GM10266 (cell line): ENCODE data around the gene HIVEP1.

ENCODE experiments used
- DNase-seq: peaks from one replicate; pipeline ENCODE4 v3.0.0; 2012; ENCODE audit errors: extremely low spot score
- CTCF ChIP-seq: IDR thresholded peaks from 2 replicates; pipeline ENCODE4 v1.5.1; 2012; ENCODE audit warnings: mild to moderate bottlenecking, low read depth; ENCODE audit not compliant: control insufficient read depth, insufficient read depth; ENCODE audit errors: missing control alignments

The HIVEP1 gene

DNA sequence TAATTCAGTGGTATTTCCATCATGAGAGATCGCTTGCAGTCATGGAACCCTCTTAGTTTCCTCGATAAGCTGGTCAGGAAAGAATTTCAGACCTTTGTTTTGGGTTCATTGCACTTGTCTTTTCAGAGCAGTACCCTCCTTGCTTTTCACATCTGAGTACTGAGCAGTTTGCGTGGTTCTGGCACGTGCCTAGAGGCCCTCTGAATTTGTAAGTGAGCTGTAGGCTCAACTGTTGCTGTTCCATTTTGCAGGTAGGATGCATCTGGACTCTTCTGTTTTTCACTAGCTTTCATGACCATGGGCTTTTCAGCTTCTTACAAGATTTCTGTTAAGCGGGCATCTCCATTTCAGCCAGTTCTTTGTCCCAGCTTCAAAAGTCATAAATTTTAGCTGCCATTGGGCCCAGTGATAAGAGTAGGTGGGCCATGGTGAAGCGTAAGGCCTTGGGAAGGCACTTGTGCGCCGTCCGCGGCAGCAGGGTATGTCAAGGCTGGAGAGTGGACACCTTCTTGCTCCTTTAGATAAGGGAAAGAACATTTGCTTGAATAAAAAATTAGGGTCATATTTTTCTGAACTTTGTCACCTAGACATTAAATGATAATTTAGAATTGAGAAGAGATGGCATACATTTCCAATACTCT, 35.8 kb downstream of the HIVEP1 start:
- no peak for TF ChIP-seq CTCF
- DNase-seq: no peak

- no peak for TF ChIP-seq CTCF
- DNase-seq: no peak
Observed at GRCh38 chr6:12048609-12049008, 36.5 kb downstream of the HIVEP1 start.

DNA sequence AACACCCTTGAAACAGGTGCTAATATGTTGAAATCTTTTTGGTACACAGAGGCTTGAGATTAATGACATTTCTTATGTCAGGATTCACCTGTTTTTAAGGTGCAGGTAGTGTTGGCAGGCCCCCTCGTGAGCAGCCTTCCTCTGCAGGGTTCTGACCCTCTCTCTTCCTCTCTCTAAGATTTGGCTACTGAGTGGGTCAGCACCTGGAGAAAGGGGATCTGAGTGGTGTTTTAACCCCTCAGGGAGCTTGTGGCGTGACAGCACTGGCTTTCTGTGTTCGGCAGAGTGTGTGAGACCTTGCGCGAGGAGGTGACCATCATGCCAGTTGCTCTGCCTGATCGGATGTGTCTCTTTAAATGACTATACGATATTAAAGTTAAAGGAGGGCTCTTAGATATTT, 37.1 kb downstream of the HIVEP1 start:
- TF ChIP-seq CTCF: no peak
- peak; percentile 20 for DNase-seq

- DNase-seq: peak; percentile 55
- peak; percentile 18 for TF ChIP-seq CTCF
Observed at GRCh38 chr6:12051861-12052368, 39.8 kb downstream of the HIVEP1 start.

- TF ChIP-seq CTCF: no peak
- DNase-seq: no peak
Observed at GRCh38 chr6:12058172-12058961, 46.3 kb downstream of the HIVEP1 start.

DNA sequence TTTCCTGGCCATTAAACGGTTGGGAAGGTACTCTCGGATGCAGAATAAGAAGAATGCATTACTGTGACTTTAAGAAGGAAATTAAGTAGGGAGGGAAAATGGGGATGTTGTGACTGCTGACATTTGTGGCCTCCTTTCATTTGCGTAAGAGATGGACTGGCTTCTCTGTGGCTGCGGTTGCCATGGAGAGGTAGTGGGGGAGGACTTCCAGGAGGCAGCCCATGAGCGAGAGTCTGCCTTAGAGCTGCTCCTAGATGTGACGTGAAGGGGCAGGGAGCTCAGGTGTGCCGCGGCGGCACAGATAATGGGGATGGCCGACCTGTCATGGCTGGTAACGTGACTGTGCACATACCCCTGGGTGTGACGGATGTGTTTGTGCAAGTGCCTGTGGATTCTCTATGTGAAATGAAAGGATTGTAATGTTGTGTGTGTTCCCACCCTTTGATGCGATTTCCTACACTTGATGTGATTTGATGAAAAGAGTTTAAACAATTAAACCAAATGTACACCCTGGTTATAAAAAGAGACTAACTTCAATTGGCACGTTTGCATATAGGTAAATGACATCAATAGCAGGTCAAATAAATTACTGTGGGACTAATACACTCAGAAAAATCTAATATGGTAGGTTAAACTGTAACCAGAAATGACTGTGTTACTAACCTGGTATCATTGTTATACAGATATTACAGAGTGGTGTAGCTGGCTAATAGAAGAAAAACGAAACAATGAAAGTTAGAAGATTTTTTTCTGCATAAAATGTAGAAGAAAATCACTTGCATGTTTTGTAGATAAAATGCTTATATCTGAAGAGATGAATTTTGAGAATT, 48.9 kb downstream of the HIVEP1 start:
- peak; percentile 52 for DNase-seq
- no peak for TF ChIP-seq CTCF

DNA sequence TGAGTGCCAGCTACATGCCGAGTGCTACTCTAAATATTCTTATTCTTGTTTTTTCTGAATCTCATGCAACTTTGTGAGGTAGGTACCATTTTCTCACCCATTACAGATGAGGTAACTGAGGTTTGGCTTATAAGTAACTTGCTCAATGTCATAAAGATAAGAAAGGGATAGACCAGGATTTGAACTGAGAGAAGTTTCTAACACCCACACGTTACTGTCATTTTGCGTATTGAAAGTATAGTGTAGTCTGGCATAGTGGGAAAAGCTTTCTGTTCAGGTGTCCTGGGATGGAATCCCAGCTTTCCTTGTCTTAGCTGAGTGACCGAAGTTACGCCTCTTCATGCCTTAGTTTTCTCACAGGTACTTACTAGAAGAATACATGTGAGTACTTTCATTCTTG, 50.5 kb downstream of the HIVEP1 start:
- no peak for TF ChIP-seq CTCF
- no peak for DNase-seq
